MM.1S (cell line): ENCODE results near the gene THAP6.
A peak's percentile ranks its signal among the peaks of the same experiment; 100 is the strongest.
"Not testable (repeated sequence)": the region's sequence is repeated elsewhere in the genome, so short reads cannot be mapped to it uniquely, and the experiment has no call there.

Experiments used
- DNase-seq: peaks from one replicate; pipeline ENCODE4 v3.0.0-alpha.2; 2015
- H2AFZ ChIP-seq: fragments of 300-600 bp; sonication (generic); 2 replicates; pipeline ENCODE4 v1.6.0; 2016; ENCODE audit warnings: antibody characterized with exemption, low read length
- H3F3A ChIP-seq: fragments of 300-600 bp; sonication (generic); 2 replicates; pipeline ENCODE4 v1.6.1; 2016; ENCODE audit warnings: mild to moderate bottlenecking, antibody characterized with exemption, low read length, moderate library complexity, mixed read lengths; ENCODE audit not compliant: insufficient read depth
- H3K27ac ChIP-seq: fragments of 300-600 bp; sonication (generic); 2 replicates; pipeline ENCODE4 v1.5.1; 2016; ENCODE audit warnings: mild to moderate bottlenecking, low read length
- H3K27me3 ChIP-seq: fragments of 300-600 bp; sonication (generic); replicated peaks from 2 replicates; pipeline ENCODE4 v1.6.0; 2016; ENCODE audit warnings: low read length; ENCODE audit not compliant: insufficient read depth
- H3K36me3 ChIP-seq: fragments of 300-600 bp; sonication (generic); replicated peaks from 2 replicates; pipeline ENCODE4 v1.6.1; 2016; ENCODE audit warnings: mild to moderate bottlenecking, low read length, mixed read lengths; ENCODE audit not compliant: insufficient read depth
- H3K4me1 ChIP-seq: fragments of 300-600 bp; sonication (generic); 2 replicates; pipeline ENCODE4 v1.6.1; 2016; ENCODE audit warnings: low read length, mixed read lengths
- H3K4me2 ChIP-seq: fragments of 300-600 bp; sonication (generic); 2 replicates; pipeline ENCODE4 v1.6.0; 2016; ENCODE audit warnings: low read depth, low read length
- H3K4me3 ChIP-seq: fragments of 300-600 bp; sonication (generic); 2 replicates; pipeline ENCODE4 v1.5.1; 2016; ENCODE audit warnings: low read length, mixed read lengths
- H3K79me2 ChIP-seq: fragments of 300-600 bp; sonication (generic); 2 replicates; pipeline ENCODE4 v1.6.1; 2016; ENCODE audit warnings: mixed run types, low read length, mixed read lengths
- H3K9ac ChIP-seq: fragments of 300-600 bp; sonication (generic); 2 replicates; pipeline ENCODE4 v1.6.1; 2016; ENCODE audit warnings: low read length, mixed read lengths
- H3K9me2 ChIP-seq: fragments of 300-600 bp; sonication (generic); replicated peaks from 2 replicates; pipeline ENCODE4 v1.6.1; 2016; ENCODE audit warnings: mild to moderate bottlenecking, low read length, mixed read lengths; ENCODE audit not compliant: insufficient read depth
- H3K9me3 ChIP-seq: fragments of 300-600 bp; sonication (generic); replicated peaks from 2 replicates; pipeline ENCODE4 v1.6.1; 2016; ENCODE audit warnings: mild to moderate bottlenecking, low read length, mixed read lengths; ENCODE audit not compliant: insufficient read depth
- H4K20me1 ChIP-seq: fragments of 300-600 bp; sonication (generic); 2 replicates; pipeline ENCODE4 v1.6.1; 2016; ENCODE audit warnings: mild to moderate bottlenecking, low read length, moderate library complexity, mixed read lengths; ENCODE audit not compliant: insufficient read depth
- CTCF ChIP-seq: fragments of 300-600 bp; sonication (generic); IDR thresholded peaks from 2 replicates; pipeline ENCODE4 v1.5.1; 2016; ENCODE audit warnings: antibody characterized with exemption, low read length, mixed read lengths
- EZH2 ChIP-seq: fragments of 300-600 bp; sonication (generic); optimal IDR thresholded peaks from 2 replicates; pipeline ENCODE3; 2017; ENCODE audit warnings: low read depth, mild to moderate bottlenecking, antibody characterized with exemption, low read length, mixed read lengths
- EZH2phosphoT487 ChIP-seq: fragments of 300-600 bp; sonication (generic); IDR thresholded peaks from 2 replicates; pipeline ENCODE4 v1.6.1; 2018; ENCODE audit warnings: antibody characterized with exemption, low read length

The THAP6 gene

GRCh38 chr4:75516144-75516543, 1.9 kb downstream of the THAP6 start:
- Histone ChIP-seq H2AFZ (no peak overlapping the region), H3K27ac (no peak overlapping the region), H3F3A (peaks cover 24% of the 10 kb centered on the region), H4K20me1 (no peaks in the 10 kb centered on the region), H3K9me3 (no peaks in the 10 kb centered on the region), H3K27me3 (no peaks in the 10 kb centered on the region), H3K4me3 (peak overlapping the region; percentile 89), H3K36me3 (no peaks in the 10 kb centered on the region; the same call in 1 of the 2 replicates), H3K9me2 (no peaks in the 10 kb centered on the region), H3K9ac (no peak overlapping the region), H3K79me2 (peaks cover 36% of the 10 kb centered on the region), H3K4me2 (peak overlapping the region; percentile 86), H3K4me1 (peaks cover 28% of the 10 kb centered on the region)
- TF ChIP-seq EZH2 (no peak), EZH2phosphoT487 (no peak), CTCF (no peak)
- no peak for DNase-seq

DNA sequence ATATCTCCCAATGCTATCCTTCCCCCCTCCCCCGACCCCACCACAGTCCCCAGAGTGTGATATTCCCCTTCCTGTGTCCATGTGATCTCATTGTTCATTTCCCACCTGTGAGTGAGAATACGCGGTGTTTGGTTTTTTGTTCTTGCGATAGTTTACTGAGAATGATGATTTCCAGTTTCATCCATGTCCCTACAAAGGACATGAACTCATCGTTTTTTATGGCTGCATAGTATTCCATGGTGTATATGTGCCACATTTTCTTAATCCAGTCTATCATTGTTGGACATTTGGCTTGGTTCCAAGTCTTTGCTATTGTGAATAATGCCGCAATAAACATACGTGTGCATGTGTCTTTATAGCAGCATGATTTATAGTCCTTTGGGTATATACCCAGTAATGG, 5.2 kb downstream of the THAP6 start:
- not testable (repeated sequence) for H3K9me2 ChIP-seq, H3K9ac ChIP-seq, H3K4me2 ChIP-seq, H3K4me3 ChIP-seq, H2AFZ ChIP-seq, H3K9me3 ChIP-seq, DNase-seq, H3K36me3 ChIP-seq, H3K79me2 ChIP-seq, H3K4me1 ChIP-seq, H3K27ac ChIP-seq, H3K27me3 ChIP-seq, H4K20me1 ChIP-seq
- H3F3A ChIP-seq, result peaks cover 11% of the 10 kb centered on the region

GRCh38 chr4:75525086-75525485, 10.8 kb downstream of the THAP6 start:
- no peaks in the 10 kb centered on the region for H3K4me1 ChIP-seq
- no peak overlapping the region for H3K4me2 ChIP-seq
- H2AFZ ChIP-seq, result no peak overlapping the region
- no peaks in the 10 kb centered on the region for H3K9me3 ChIP-seq
- no peak overlapping the region for H3K9ac ChIP-seq
- H3F3A ChIP-seq, result no peaks in the 10 kb centered on the region
- H3K4me3 ChIP-seq, result no peak overlapping the region
- DNase-seq, result no peak
- H4K20me1 ChIP-seq, result no peaks in the 10 kb centered on the region
- peaks cover 5% of the 10 kb centered on the region; the same call in 1 of the 2 replicates for H3K36me3 ChIP-seq
- no peaks in the 10 kb centered on the region for H3K27me3 ChIP-seq
- no peaks in the 10 kb centered on the region for H3K9me2 ChIP-seq
- no peak overlapping the region for H3K27ac ChIP-seq
- TF ChIP-seq EZH2phosphoT487 (no peak), CTCF (no peak), EZH2 (no peak)
- H3K79me2 ChIP-seq, result no peaks in the 10 kb centered on the region

DNA sequence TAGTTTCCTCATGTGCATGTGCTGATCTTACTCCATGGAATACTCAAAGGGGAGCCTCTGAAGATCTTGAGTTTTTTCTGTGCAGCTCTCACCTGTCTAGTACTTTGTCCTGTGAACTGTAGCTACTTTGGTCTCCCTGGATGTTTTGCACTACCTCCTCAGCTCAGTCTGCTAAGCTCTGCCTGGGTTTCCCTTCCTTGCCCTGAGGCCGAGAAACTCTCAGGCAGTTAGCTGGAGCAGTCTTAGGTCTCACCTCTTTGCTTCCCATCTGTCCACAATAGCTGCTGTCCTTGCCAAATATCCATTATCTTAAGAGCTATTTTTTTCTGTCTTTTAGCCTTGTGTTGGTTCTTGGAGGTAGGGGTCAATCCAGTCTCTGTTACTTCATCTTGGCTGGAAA, 11.6 kb downstream of the THAP6 start:
- Histone ChIP-seq H3K79me2 (no peaks in the 10 kb centered on the region), H3K27ac (no peak overlapping the region), H3K4me3 (no peak overlapping the region), H3K9me3 (no peaks in the 10 kb centered on the region), H3K4me2 (no peak overlapping the region), H2AFZ (no peak overlapping the region), H3K9me2 (no peaks in the 10 kb centered on the region), H3F3A (no peaks in the 10 kb centered on the region), H3K36me3 (peaks cover 5% of the 10 kb centered on the region; the same call in 1 of the 2 replicates), H3K4me1 (no peaks in the 10 kb centered on the region), H4K20me1 (no peaks in the 10 kb centered on the region), H3K27me3 (no peaks in the 10 kb centered on the region), H3K9ac (no peak overlapping the region)
- TF ChIP-seq CTCF, result no peak
- no peak for TF ChIP-seq EZH2
- no peak for TF ChIP-seq EZH2phosphoT487
- DNase-seq, result no peak
